ENCODE results near the gene GCSAM.
"Not testable (repeated sequence)": the region's sequence is repeated elsewhere in the genome, so short reads cannot be mapped to it uniquely, and the experiment has no call there.

The GCSAM gene

GRCh38 chr3:112097378-112097777 is 35.7 kb downstream of the GCSAM start:
- no peak for DNase-seq

- DNase-seq: no peak
Measured at GRCh38 chr3:112096176-112096575, 36.9 kb downstream of the GCSAM start.

- no peak for DNase-seq
Measured at GRCh38 chr3:112095731-112096130, 37.3 kb downstream of the GCSAM start.

GRCh38 chr3:112093180-112093522 is 39.9 kb downstream of the GCSAM start:
- DNase-seq: no peak

- DNase-seq: no peak
Measured at GRCh38 chr3:112092496-112093179, 40.4 kb downstream of the GCSAM start.

GRCh38 chr3:112090887-112091586 is 42.0 kb downstream of the GCSAM start:
- DNase-seq: peak; percentile 74

GRCh38 chr3:112089956-112090886 is 42.8 kb downstream of the GCSAM start:
- DNase-seq: no peak

- no peak for DNase-seq
Measured at GRCh38 chr3:112088944-112089343, 44.1 kb downstream of the GCSAM start.

GRCh38 chr3:112087746-112088145 is 45.3 kb downstream of the GCSAM start:
- no peak for DNase-seq

- DNase-seq: no peak
Measured at GRCh38 chr3:112086875-112087524, 46.0 kb downstream of the GCSAM start.

- DNase-seq: no peak
Measured at GRCh38 chr3:112086076-112086854, 46.8 kb downstream of the GCSAM start, which contains the start of gene C3orf52. C3orf52 (plus strand) TSS chr3:112086389; CDS start chr3:112086408, 19 bp downstream.

GRCh38 chr3:112085735-112086075 is 47.3 kb downstream of the GCSAM start:
- DNase-seq: no peak

- DNase-seq: no peak
Measured at GRCh38 chr3:112084980-112085705, 47.9 kb downstream of the GCSAM start.

GRCh38 chr3:112083239-112083638 is 49.8 kb downstream of the GCSAM start:
- no peak for DNase-seq

GRCh38 chr3:112078125-112079083 is 54.6 kb downstream of the GCSAM start:
- no peak for DNase-seq

- DNase-seq: peak; percentile 68
Measured at GRCh38 chr3:112074616-112075497, 58.2 kb downstream of the GCSAM start.

- DNase-seq: no peak
Measured at GRCh38 chr3:112074006-112074405, 59.0 kb downstream of the GCSAM start.

GRCh38 chr3:112072387-112073060 is 60.5 kb downstream of the GCSAM start:
- DNase-seq: not testable (repeated sequence)
